Raji (cell line): ENCODE results near the gene PRXL2C.

ENCODE experiments used
- POLR2A ChIP-seq: IDR thresholded peaks from 2 replicates; pipeline ENCODE4 v1.6.1; 2011; ENCODE audit warnings: low read depth, low read length, control low read depth; ENCODE audit not compliant: insufficient read depth

The PRXL2C gene

DNA sequence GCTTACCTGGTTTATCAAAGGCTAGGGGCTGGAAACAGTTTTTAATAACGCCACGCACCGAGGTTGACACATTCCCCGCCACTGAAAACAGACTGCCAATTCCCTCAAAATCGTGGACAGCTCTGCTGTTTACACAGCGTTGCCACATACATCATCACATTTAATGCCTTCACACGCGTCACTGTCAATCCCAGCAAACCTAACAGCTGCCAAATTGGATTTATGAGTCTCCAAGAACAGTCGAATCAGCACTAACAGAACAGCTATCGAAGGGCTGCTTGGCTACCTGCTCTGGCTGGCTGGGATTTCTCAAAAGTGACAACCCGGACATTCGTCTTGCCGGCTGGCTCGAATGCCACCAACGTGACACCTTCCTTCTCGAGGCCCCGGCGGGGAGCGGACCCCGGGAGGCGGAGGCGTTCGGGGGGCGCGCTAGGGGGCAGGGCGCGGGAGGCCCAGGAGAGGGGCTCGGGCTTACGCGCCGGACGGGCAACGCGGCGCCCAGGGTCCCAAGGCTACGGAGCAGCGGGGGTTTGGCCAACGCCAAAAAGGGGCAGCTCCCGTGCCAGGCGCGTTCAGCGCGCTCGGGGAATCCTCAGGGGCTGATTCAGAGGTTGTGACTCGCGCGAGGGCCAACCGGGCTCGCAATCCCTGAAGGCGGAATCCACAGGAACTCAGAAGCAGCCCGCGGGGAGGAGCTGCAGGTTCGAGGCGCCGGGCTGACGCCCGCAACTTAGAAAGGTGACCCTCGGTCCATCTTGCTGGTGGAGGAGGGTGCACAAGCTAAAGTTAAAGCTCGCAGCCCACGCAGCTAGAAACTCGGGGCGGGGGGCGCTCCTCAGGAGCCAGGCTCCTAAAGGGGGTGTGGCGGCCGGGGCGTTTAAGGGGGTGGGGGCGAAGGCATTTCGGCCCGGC is 36.7 kb downstream of the PRXL2C start:
- no peak for TF ChIP-seq POLR2A

DNA sequence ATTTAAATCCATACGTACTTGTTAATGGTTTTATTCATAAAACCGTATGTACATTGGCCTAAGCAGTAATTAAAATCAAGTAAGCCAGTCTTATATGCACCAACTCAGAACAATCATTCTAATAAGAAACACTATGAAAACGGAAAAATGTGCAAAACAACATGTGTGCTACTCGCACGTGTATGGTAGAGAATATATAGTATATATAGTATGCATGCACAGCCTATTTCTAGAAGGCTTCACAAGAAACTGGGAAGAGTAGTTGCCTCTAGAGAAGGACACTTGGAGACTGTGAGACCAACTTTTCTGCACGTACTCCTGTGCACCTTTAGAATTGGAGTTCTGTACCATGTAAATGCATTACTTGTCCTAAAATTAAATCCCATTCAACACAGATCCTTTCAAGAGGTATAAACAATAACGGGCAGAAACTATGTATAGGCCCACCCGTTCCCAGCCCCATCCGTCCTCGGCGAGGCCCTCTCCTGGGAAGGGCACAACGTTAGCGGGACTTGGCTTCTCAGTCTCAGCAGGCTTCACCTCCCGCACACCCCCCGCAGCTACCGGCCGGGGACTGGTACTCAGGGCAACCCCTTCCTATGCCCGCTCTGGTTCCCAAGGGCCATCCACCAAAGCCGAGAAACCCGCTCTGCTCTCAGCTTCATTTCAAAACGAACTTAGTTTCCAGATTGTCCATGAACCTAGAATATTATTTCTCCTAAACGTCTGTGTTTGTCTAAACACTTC is 37.5 kb downstream of the PRXL2C start:
- TF ChIP-seq POLR2A = no peak

DNA sequence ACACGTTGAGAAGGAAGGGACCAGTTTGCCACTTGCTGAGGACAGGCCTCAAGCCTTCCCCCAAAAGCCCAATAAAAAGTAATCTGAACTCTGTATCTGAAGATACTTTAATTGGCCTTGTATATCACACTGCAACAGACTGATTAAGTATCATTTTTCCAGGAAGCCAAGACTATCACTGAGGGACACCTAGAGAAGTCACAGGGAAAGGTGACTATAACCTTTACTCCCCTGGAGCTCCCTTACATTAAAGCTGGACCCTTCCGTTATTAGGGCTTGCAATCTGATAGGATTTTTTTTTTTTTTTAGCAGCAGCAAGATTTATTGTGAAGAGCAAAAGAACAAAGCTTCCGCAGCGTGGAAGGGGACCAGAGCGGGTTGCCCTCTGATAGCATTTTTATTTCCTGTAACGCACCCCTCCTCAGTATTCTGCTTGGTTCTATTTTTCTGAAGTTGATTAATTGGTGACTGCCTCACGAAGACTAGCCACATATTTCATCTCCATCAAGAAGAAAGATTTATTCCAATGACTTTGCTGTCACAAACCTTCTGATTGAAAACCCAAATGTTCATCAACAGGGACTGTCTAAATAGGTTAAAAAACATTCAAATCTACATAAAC is 38.2 kb downstream of the PRXL2C start:
- TF ChIP-seq POLR2A = no peak

DNA sequence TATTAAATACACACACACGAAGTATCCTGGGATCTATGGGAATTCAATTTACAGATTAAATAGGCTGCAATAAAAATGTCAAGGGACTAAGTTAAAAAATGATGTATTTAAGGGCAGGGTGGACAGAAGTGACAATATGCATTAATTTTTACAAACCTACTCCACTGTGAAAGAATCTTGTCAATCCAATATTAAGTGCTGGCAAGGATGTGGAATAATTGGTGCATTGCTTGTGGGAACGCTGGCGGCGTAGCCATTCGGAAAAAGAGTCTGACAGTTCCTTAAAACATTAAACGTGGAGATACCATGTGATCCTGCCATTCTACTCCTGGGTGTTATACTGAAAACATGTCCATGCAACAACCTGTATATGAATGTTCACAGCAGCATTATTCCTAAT is 39.7 kb downstream of the PRXL2C start:
- no peak for TF ChIP-seq POLR2A

DNA sequence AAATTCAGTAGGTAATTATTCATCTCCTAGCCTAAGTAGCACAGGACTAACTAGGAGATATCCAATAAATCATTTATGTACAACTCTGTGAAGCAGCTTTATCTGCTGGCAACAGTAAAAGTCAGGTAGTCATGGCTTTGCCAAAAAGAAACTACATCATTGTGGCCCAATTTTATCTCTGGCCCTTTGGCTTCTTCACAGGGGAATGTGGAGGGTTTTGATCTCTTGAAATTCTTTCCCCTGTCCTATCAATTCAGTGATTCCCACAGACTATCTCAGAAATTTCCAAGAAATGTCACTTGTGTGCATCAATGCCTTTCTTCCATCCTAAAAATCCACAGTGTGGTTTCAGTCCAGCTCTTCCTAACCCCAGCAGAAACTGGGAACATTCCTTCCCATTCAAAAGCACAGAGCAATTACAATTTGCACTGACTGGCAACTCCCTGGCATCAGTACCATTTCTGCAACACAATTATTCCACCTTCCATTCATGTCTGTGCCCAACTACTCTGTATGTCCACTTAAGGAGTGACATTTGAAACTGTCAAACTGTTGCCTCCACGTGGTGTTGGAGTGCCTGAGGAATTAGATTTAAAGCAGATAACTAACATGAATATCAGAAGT is 42.0 kb downstream of the PRXL2C start:
- TF ChIP-seq POLR2A = no peak

DNA sequence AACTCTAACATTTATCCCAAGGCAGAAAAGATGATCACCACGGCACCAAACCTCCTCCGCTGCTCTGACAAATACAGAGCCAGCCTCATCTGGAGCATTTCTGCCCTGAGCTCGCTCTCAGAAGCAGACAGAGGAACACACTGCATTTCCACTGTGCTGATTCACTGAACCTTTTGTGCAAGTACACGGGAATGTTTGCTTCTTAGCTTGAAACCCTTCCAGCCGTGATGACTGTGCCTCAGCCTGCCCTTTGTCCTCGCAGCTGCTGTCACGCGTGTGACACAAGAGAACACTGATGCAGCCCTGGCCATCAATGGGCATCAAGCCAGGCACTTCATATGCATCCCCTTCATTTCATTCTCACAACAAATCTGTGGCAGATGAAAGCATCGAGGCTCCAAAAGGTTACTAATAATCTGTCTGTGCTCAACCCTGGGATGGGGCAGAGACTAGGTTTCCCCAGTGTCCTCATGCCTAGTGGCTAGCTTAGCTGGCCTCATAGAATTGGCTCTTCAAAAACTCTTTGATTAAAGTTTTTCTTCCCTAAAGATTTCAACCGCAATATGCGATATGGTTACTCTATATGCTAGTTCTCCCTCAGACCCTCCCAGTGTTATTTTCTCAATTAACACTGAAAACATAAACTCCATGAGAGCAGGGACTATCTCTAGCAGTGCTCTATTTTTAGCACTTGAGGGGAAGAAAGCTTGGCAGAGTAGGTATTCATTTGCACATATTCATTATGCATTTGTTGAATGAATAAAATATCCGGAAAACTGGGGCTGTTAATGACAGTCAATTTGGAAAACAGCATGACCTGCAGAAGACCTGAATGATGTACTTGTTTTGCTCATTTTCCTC is 42.8 kb downstream of the PRXL2C start:
- TF ChIP-seq POLR2A = no peak

DNA sequence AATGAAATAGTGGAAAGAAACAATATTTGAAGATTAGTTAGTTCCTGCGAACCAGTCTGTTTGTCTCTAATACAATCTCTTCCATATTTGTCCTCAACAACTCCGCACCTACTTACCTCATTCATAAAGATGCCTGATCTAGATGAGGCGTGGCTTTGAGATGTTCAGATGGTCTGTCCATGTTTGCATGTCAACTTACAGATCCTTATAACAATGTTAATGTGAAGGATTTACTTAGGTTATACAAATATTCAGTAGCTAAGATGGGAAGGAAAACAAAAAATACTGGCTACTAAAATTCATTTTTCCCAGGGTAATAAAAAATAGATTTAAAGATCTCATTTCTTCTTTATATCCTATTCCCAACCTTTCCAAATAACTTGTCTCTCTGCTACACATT is 43.8 kb downstream of the PRXL2C start:
- no peak for TF ChIP-seq POLR2A

DNA sequence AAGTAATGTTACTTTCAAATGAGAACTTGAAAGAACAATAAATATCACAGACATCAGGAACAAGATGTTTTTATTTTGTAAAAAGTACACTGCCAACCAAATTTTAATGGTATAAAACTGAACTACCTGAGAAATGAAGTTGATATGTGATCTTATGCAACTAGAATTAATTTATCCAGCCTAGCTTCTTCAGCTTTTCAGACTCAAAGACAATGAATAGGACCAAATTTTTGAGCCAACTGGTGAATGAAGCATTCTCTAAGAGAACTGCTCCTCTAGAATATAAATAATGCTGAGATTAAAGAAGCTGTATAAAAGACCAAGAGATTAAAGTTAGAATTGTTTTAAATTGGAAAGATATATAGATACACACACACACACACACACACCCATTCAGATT is 45.4 kb downstream of the PRXL2C start:
- TF ChIP-seq POLR2A = no peak

DNA sequence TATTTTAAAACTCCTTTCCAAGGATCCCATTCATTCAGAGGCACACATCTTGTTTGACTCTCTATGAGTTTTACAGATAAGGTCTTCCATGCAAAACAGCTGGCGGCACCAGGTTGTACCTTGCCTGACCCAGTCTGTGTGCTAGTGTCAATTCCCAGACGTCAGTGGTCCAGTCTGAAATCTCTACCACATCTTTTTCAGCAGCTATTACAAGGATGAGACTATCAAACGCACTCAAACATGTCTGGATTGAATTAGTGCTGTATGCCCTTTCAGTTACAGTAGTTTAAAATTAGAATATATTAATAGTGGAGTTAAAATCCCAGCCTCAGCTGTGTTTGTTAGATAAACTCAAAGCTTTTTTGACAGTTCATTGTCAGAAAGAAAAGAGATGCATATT is 47.1 kb downstream of the PRXL2C start:
- TF ChIP-seq POLR2A = no peak

DNA sequence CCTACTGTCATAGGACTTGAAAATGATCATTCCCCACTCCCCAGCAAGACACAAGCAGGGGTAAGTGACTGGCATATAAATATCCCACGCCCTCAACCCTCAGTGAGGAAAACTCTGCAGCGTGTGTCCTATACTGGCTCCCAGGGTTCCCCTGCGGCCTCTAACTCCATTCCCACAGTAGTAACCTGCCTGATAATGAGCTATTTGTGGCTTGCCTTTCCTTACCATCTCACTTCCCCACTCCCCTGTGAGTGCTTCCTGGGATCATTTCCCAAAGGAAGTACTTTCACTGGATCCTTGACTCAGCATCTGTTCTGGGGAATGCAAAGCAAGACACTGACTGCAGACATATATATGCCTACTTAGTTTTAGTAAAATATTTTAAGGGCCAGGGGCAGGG is 49.8 kb downstream of the PRXL2C start:
- no peak for TF ChIP-seq POLR2A

DNA sequence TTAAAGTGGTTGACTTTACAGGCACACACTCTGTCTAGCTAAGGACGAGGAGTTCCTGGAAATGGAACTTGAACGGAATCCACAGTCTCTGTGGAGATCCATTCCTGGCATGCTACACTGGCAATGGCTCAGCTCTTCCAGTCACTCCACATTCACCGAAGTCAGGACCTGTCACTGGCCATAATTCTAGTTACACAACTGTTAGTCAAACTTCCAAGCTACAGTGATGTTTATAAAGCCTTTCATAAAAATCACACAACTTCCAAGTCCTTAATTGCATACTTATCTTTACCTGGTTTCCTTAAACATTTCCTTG is 51.2 kb downstream of the PRXL2C start:
- TF ChIP-seq POLR2A = no peak

DNA sequence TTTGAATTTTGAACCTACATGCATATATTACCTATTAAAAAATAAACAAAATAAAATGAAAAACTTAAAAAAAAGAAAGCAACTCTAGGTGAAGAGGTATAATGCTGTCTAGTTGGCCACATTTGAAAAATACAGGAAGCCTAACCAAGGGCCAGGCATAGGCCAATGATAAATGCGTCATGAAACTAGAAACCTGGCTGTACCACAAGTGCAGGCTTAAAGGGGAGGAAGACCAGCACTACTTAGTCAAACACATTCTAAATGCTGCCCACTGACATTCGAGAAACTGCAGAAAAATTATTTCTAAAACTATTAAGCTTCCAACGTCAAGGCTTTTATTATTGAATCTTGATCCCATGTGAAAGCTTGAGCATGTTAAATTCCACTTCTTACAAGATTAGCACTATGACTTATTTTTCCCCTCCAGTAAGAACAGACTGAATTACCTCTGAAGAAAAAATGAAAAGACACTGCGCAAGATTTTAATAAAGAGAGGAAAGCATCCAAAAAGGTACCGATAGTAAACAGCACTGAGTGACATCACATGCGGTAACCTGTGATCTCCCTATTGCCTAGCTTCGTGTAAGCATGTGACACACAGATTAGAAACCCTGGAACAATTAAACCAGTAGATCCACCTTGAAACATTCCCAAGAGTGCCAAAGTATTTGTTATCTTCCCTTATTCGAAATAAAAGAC is 51.7 kb downstream of the PRXL2C start:
- no peak for TF ChIP-seq POLR2A

DNA sequence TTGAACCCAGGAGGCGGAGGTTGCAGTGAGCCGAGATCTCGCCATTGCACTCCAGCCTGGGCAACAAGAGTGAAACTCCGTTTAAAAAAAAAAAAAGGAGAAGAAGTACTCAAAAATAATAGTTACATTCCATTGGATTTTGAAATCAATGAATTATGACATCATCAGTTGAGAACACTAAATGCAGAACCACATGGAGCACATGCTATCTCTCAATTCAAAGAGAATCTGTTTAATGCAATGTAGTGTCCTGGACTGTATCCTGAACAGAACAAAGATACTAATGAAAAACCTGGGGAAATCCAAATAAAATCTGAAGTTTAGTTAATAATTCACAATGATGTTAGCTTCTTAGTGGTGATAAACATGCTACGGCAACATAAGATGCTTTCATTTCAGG is 55.8 kb downstream of the PRXL2C start:
- no peak for TF ChIP-seq POLR2A

DNA sequence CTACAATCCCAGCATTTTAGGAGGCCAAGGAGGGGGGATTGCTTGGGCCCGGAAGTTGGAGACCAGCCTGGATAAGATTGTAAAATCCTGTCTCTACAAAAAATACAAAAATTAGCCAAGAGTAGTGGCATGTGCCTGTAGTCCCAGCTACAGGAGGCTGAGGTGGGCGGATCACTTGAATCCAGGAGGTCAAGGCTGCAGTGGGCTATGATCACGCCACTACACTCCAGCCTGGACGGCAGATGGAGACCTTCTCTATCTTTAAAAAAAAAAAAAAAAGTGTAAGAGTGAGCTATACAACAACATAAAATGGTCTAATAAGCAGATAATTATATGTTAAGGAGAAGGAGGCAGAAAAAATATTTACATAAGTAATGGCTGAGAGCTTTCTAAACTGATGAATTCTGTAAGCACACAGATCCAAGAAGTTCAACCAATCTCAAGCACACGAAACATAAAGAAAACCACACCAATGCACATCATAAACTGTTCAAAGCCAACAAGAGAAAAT is 58.5 kb downstream of the PRXL2C start:
- TF ChIP-seq POLR2A = no peak
